WI38 (cell line): Measurements from ENCODE around the gene GRIN1.

Experiments
- H3K4me3 ChIP-seq: 2 replicates; pipeline ENCODE4 v1.5.1; 2011; ENCODE audit warnings: low read depth, mild to moderate bottlenecking, control low read depth, low read length
- CTCF ChIP-seq: IDR thresholded peaks from 2 replicates; pipeline ENCODE4 v1.5.1; 2012; ENCODE audit warnings: low read depth, mild to moderate bottlenecking, control low read depth, low read length

GRIN1 gene

DNA sequence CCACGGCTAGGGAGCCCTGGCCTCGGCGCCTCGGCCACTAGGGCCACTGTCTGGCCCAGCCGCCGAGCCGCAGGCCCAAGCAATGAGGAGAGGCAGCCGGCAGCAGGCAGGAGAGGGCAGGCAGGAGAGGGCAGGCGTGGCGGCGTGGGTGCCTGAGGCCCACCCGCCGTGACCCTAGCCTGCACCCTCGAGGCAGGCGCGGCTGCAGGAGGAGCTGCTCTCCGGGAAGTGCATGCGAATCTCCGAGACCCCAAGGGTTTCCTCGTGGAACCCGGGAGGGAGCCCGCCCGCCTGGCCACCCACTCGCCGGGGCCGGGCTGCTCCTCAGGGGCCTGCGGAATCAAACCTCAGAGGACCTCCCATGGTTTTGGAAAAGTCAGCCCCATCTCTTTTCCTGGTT, 9.3 kb downstream of the GRIN1 start:
- no peak for TF ChIP-seq CTCF
- H3K4me3 ChIP-seq = no peak overlapping the region

GRCh38 chr9:137148661-137149060, 9.7 kb downstream of the GRIN1 start:
- TF ChIP-seq CTCF = no peak
- no peak overlapping the region for H3K4me3 ChIP-seq

- no peak for TF ChIP-seq CTCF
- no peak overlapping the region for H3K4me3 ChIP-seq
Observed at GRCh38 chr9:137149363-137149762, 10.4 kb downstream of the GRIN1 start.

GRCh38 chr9:137149942-137150616, 11.1 kb downstream of the GRIN1 start:
- no peak for TF ChIP-seq CTCF
- H3K4me3 ChIP-seq = no peak overlapping the region

- no peak overlapping the region for H3K4me3 ChIP-seq
- no peak for TF ChIP-seq CTCF
Observed at GRCh38 chr9:137150617-137151457, 11.9 kb downstream of the GRIN1 start.

- no peak overlapping the region for H3K4me3 ChIP-seq
- no peak for TF ChIP-seq CTCF
Observed at GRCh38 chr9:137152844-137153405, 14.0 kb downstream of the GRIN1 start.
